Measurements from ENCODE around the gene TAF9B. TPM values are rescaled to one million over a fixed set of nuclear protein-coding genes. Genes with fewer than 3 reads are reported as not detected.
"Not testable (repeated sequence)": the region's sequence is repeated elsewhere in the genome, so short reads cannot be mapped to it uniquely, and the experiment has no call there.

Gene TAF9B, protein sequence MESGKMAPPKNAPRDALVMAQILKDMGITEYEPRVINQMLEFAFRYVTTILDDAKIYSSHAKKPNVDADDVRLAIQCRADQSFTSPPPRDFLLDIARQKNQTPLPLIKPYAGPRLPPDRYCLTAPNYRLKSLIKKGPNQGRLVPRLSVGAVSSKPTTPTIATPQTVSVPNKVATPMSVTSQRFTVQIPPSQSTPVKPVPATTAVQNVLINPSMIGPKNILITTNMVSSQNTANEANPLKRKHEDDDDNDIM
- total RNA-seq (ENCODE audit: low replicate concordance) = 20.8 and 61.5 TPM in 2 replicates

DNA sequence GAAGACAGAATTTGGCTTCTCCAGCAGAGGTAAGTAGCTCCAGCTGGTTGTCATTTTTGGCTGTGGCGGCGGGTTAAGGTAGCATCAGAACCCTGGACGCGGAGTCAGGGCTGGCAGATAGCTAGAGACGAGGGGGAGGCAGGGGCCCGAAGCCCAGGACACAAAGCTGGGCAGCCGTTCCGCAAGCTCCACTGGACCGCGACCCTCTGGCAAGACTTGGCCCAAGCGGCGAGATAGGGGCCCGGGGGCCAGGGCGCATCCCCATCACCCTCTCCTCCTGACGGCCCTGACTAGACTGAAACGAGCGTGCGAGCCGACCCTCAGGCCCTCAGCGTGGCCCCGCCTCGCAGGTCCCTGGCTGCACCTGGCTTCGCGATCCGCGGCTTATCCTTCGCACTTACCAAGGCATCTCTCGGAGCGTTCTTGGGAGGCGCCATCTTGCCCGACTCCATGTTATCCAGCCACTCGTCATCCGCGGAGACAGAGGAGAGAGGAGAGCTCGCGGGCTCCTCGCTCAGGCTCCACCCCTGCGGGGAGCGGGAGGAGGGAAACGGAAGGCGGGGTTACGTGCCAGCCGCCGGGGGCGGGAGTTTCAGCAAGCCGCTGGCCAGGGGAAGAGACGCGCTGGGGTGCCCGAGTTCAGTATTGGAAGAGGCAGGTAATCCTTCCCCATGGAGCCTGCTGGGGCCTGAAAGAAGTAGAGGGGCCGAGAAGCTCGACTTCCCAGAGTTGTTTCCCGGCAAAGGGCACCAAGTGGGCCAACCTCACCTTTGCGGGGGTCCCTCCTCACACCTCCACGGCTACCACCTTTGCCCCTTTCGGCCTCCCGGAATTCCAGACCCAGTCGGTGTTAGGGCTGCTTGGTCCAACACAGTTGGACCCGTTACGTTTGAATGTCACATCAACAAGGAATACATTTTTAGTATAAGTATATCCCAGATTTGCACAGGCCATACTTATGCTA, at the start of gene TAF9B:
TSS of gene TAF9B (minus strand) at position 491 of the 964 bp plus-strand sequence. CDS start at position 452, 39 bp downstream.
- TF ChIP-seq, protein P1, sequence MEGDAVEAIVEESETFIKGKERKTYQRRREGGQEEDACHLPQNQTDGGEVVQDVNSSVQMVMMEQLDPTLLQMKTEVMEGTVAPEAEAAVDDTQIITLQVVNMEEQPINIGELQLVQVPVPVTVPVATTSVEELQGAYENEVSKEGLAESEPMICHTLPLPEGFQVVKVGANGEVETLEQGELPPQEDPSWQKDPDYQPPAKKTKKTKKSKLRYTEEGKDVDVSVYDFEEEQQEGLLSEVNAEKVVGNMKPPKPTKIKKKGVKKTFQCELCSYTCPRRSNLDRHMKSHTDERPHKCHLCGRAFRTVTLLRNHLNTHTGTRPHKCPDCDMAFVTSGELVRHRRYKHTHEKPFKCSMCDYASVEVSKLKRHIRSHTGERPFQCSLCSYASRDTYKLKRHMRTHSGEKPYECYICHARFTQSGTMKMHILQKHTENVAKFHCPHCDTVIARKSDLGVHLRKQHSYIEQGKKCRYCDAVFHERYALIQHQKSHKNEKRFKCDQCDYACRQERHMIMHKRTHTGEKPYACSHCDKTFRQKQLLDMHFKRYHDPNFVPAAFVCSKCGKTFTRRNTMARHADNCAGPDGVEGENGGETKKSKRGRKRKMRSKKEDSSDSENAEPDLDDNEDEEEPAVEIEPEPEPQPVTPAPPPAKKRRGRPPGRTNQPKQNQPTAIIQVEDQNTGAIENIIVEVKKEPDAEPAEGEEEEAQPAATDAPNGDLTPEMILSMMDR (IDR thresholded peaks at IDR 0.05; ENCODE audit: insufficient read depth, low read length) = no peak
- peak; percentile 70 for DNase-seq (ENCODE audit: low read depth)
- H3K4me3 ChIP-seq (ENCODE audit: low read depth, low read length) = peak within 1 kb of the TSS; percentile 86

DNA sequence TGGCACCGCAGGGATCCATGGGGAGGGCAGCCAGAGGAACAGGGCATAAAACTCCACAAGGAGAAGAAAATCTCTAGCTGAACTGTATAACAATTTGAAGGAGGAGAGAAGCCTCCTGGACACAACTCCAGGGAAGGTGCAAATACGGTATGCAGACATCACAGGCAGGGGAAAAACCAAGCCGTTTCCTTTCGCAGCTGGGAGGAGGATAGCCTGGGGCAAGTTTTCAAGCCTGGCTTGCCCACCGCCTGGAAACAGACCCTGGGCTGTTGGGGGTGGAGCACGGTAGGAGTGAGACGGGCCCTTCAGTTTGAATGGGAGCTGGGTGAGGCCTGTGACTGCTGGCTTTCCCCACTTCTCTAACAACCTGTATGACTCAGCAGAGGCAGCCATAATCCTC, 43.4 kb upstream of the TAF9B start:
- TF ChIP-seq, protein P1 (IDR thresholded peaks at IDR 0.05; ENCODE audit: insufficient read depth, low read length) = no peak
- H3K4me3 ChIP-seq (ENCODE audit: low read depth, low read length) = no peak overlapping the region
- no peak for DNase-seq (ENCODE audit: low read depth)

DNA sequence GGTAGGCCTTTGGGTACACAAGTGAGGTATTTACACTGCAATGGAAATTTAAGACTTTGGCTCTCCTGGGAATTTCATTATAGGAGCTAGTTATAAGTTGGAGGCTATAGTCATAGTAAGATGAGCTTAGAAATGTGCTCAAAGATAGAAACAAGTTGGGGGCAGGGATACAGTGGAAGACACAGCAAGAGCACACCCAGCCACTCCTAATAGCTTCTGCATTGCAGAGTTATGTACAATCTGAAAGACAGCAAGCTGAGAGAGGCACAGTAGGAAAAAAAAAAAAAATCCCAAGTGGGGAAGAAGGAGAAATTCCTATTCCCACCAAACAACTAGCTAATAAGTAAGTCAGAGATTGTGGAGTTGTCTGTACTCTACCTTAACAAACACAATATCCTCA, 41.9 kb upstream of the TAF9B start:
- DNase-seq (ENCODE audit: low read depth) = no peak
- no peak overlapping the region for H3K4me3 ChIP-seq (ENCODE audit: low read depth, low read length)
- TF ChIP-seq, protein P1 (IDR thresholded peaks at IDR 0.05; ENCODE audit: insufficient read depth, low read length) = no peak

DNA sequence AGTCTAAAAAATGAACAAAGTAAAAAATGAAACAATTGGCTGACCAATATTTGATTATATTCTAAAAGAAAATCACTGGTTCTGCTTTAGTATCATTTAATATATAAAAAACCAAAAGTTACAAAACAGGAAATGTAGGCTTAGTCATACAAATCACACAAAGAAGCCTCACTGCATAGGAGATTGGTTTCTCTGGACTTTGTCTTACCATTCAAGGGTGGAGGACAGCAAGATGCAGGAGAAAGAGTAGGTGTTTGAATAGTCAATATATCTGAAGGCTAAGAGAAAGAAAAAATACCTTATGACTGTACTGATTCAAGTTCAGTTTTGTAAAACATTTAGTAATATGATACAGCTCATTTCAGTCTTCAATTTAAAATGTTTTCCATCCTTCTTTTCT, 28.6 kb upstream of the TAF9B start:
- peak; percentile 16 for DNase-seq (ENCODE audit: low read depth)
- TF ChIP-seq, protein P1 (IDR thresholded peaks at IDR 0.05; ENCODE audit: insufficient read depth, low read length) = no peak

DNA sequence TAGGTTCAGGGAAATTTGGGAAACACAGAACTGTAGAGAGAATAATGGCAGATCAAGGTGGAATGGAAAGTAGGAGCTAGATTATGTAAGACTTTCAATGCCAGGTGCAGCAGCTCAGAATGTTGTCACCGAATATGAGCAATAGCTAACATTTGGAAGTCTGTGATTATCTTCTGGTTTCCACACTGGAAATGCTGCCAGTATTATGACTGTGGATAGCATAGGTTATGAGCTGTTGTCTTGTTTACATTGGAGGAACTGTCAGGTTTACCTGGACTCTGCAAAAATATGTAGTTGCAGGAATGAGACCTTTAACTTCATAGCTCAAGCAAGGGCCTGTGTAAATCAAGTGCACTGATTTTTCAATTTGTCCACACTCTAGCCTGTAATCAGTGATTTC, 26.0 kb upstream of the TAF9B start:
- no peak for DNase-seq (ENCODE audit: low read depth)
- TF ChIP-seq, protein P1 (IDR thresholded peaks at IDR 0.05; ENCODE audit: insufficient read depth, low read length) = no peak
- no peak overlapping the region for H3K4me3 ChIP-seq (ENCODE audit: low read depth, low read length)

More for the DNA sequence above, 28.6 kb upstream of the TAF9B start:
- H3K4me3 ChIP-seq (ENCODE audit: low read depth, low read length) = no peak overlapping the region

DNA sequence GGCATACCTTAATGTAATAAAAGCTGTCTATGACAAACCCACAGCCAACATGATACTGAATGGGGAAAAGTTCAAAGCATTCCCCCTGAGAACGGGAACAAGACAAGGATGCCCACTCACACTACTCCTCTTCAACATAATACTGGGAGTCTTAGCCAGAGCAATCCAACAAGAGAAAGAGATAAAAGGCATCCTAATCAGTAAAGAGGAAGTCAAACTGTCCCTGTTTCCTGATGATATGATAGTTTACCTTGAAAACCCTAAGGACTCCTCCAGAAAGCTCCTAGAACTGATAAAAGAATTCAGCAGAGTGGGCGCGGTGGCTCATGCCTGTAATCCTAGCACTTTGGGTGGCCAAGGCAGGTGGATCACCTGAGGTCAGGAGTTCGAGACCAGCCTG, 23.7 kb upstream of the TAF9B start:
- H3K4me3 ChIP-seq (ENCODE audit: low read depth, low read length); DNase-seq (ENCODE audit: low read depth): not testable (repeated sequence)

DNA sequence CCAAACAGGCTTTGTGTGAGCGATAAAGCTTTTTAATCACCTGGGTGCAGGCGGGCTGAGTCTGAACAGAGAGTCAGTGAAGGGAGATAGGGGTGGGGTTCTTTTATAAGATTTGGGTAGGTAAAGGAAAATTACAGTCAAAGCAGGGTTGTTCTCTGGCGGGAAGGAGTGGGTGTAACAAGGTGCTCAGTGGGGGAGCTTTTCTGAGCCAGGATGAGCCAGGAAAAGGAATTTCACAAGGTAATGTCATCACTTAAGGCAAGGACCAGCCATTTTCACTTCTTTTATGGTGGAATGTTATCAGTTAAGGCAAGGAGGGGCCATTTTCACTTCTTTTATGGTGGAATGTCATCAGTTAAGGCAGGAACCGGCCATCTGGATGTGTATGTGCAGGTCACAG, 21.3 kb upstream of the TAF9B start:
- H3K4me3 ChIP-seq (ENCODE audit: low read depth, low read length); DNase-seq (ENCODE audit: low read depth): not testable (repeated sequence)

DNA sequence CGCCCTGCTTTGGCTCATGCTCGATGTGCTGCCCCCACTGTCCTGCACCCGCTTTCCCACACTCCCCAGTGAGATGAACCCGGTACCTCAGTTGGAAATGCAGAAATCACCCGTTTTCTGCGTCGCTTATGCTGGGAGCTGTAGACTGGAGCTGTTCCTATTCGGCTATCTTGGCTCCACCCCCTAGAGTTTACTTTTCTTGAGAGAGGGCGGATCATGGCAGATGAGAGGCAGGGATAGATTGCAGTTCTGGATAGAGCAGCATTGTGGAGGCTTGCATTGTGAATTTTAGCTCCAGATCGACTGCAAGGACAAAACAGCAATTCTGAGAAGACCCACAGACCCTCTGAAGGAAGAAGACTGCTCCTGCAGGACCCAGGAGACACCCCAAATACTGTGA, 18.4 kb upstream of the TAF9B start:
- DNase-seq (ENCODE audit: low read depth); H3K4me3 ChIP-seq (ENCODE audit: low read depth, low read length): not testable (repeated sequence)

DNA sequence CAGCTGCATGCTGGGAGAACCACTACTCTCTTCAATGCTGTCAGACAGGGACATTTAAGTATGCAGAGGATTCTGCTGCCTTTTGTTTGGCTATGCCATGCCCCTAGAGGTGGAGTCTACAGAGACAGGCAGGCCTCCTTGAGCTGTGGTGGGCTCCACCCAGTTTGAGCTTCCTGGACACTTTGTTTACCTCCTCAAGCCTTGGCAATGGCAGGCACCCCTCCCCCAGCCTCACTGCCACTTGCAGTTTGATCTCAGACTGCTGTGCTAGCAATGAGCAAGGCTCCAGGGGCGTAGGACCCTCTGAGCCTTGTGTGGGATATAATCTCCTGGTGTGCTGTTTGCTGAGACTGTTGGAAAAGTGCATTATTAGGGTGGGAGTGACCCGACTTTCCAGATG, 17.9 kb upstream of the TAF9B start:
- H3K4me3 ChIP-seq (ENCODE audit: low read depth, low read length); DNase-seq (ENCODE audit: low read depth): not testable (repeated sequence)

DNA sequence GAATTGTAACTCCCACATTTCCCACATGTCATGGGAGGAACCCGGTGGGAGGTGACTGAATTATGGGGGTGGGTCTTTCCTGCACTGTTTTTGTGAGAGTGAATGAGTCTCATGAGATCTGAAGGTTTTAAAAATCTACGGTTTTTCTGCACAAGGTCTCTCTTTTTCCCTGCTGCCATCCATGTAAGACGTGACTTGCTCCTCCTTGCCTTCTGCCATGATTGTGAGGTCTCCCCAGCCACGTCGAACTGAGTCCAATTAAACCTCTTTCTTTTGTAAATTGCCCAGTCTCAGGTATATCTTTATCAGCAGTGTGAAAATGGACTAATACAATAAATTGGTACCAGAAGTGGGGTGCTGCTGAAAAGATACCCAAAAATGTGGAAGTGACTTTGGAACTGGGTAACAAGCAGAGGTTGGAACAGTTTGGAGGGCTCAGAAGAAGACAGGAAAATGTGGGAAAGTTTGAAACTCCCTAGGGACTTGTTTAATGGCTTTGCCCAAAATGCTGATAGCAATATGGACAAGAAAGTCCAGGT, 7.6 kb upstream of the TAF9B start:
- not testable (repeated sequence) for H3K4me3 ChIP-seq (ENCODE audit: low read depth, low read length); DNase-seq (ENCODE audit: low read depth)
